ENCODE results near the gene PCGF2. TPM values are rescaled to one million over a fixed set of nuclear protein-coding genes. Genes with fewer than 3 reads are reported as not detected.

Gene PCGF2
- total and polyA plus RNA-seq, 2 of the 8 experiments (the other 6 are each of a cell fraction or from before 2014, with no cell fraction given), result 42.1 to 93.3 TPM

- TF ChIP-seq CHD1 (IDR thresholded peaks at IDR 0.05; ENCODE audit: low read depth, low read length), result no peak
- peak; percentile 75 to 95 (median 93) for TF ChIP-seq CTCF (IDR thresholded peaks at IDR 0.05; ENCODE audit: control extremely low read depth in 1 of 3, insufficient read depth in 1 of 3, low read depth in 1 of 3, low read length in 3 of 3)
- TF ChIP-seq POLR2A (IDR thresholded peaks at IDR 0.05; ENCODE audit: control extremely low read depth in 1 of 2, low read depth in 2 of 2, low read length in 2 of 2), result no peak
- TF ChIP-seq POU5F1 (IDR thresholded peaks at IDR 0.05; ENCODE audit: low read depth, low read length), result no peak
- no peak for TF ChIP-seq SP1 (IDR thresholded peaks at IDR 0.05; ENCODE audit: low read depth, low read length)
- TF ChIP-seq CREB1 (IDR thresholded peaks at IDR 0.05), result 0 out of 2 replicates have a peak, but pooled peaks have one; percentile 23
- no peak for TF ChIP-seq KDM5A (IDR thresholded peaks at IDR 0.05; ENCODE audit: low read length)
- no peak for TF ChIP-seq SIRT6 (IDR thresholded peaks at IDR 0.05; ENCODE audit: low read length)
- TF ChIP-seq SAP30 (IDR thresholded peaks at IDR 0.05; ENCODE audit: insufficient read depth, insufficient replicate concordance, low read length), result peak; percentile 36
- peak; percentile 30; the same call in 1 of the 2 replicates for TF ChIP-seq MAX (IDR thresholded peaks at IDR 0.05)
- 0 out of 4 replicates have a peak, but pooled peaks of 1 of the 2 experiments have one; percentile 30 for TF ChIP-seq HDAC2 (IDR thresholded peaks at IDR 0.05; ENCODE audit: borderline replicate concordance in 1 of 2, low read depth in 2 of 2, low read length in 2 of 2)
These were observed 13.5 kb upstream of the PCGF2 start (continued) for GRCh38 chr17:38761612-38762011.
